Head of caudate nucleus (tissue), 42 donors: ENCODE results near the gene TMEM164.

Experiments
- DNase-seq, 42 donors: peaks; one replicate each; pipeline versions ENCODE4 v3.0.0 to v3.0.0-alpha.2; 2020 to 2021; ENCODE audit warnings: mixed read lengths in 7 of 42
- intact Hi-C: fragments of 100-400 bp; cut with DNase I; formaldehyde crosslinking; loops from one replicate; pipeline ENCODE4 v1.15.0; 2022

The TMEM164 gene

DNA sequence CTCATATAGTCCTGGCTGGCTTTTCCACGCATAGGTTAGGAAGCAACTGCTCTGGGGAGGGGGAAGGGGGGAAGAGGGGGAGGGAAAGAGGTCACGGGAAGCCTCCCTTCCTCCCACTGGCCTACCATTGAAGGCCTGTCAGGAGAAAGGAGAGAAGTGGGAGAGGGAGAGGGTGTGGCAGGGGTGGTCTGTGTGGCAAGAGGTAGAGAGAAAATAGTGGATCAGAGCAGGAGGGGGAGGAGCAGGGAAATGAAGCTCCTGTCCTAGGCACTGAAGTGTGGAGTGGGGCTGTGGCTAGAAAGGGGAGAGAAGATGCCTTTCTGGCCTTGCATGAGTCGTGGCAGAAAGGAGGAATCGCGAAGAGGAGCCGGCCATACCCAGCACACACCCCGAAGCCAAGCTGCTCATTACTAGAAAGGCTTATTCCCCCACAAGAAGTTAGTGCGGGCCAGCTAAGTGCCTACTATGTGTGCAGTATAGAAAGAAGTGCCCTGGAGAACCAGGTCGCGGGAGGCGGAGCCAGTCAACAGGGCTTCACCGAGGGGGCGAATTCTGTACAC lies 1.1 kb upstream of the TMEM164 start:
- no peak for DNase-seq
- intact Hi-C loops, result no loop called here

DNA sequence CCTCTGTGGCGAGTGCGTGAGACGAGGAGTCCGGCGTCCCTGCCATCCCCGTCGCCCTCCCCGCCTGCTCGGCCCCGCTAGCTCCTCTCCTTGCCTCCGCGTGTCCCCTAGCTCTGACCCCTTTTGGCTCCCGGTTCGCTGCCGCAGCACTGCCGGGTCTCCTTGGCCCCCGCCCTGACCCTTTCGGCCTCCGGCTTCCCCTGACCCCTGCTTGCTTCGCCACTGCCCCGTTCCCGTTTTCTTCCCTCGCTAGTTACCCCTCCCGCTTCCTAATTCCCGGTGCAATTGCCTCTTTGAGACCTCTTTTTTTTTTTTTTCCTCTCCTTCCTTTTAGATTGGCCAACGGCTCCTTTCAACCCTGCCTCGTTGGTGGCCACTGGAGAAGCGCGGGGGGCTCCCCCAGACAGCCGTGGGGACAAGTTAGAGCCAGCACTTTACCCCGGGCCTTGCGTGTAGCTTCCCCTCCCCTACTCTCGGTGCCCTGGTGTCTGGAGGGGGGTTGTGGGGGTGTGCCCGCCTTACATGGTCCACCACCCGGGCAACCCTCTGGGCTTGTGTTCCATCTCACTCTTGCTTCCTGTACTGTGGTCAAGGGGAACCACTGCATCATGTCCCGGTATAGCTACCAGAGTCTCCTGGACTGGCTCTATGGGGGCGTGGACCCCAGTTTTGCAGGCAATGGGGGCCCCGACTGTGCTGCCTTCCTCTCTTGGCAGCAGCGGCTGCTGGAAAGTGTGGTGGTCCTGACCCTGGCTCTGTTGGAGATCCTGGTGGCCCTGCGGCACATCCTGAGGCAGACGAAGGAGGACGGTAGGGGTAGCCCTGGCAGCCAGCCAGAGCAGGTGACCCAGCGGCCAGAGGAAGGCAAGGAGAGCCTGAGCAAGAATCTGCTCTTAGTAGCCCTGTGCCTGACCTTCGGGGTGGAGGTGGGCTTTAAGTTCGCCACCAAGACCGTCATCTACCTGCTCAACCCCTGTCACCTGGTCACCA lies 548 bp downstream of the TMEM164 start:
- intact Hi-C loops, result no loop called here
- peak in 10 of 42 donors; percentile 4 to 43 (median 14) for DNase-seq

- DNase-seq, result peak in 3 of 42 donors; percentile 23 to 42 (median 38)
- intact Hi-C loops, result no loop called here
These were observed 1.3 kb downstream of the TMEM164 start for GRCh38 chrX:110004215-110004614.

DNA sequence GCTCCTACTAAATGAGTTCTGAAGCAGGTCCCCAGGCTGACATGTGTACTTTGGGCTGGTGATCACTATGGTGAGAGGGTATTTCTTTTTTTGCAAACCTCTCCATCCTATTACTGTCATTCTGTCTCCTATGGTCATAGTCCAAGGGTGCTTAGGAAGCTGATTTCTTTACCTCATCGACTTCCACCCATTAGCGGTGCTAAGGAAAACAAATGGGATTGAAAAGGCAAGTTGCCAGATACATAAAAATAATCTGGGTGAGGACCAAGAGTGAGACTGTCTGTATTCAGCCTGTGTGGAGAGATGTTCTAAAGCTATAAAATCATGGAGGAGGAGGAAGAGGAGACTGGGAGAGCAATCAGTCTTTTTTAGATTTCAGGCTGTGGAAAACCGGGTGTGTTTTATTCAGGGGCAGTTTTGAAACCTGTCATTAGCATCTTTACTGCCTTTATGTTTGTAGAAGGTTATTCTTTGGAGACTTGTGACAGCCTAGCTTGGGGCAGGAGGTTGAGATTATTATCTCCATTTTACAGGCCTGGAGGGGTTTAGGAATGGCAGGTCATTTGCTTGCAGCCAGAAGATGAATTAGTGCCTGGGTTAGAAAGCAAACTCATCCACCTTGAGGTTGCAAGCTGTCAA lies 1.9 kb downstream of the TMEM164 start:
- intact Hi-C loops, result no loop called here
- DNase-seq, result no peak

GRCh38 chrX:110006161-110006560 lies 3.2 kb downstream of the TMEM164 start:
- DNase-seq, result no peak
- intact Hi-C loops, result no loop called here

GRCh38 chrX:110006821-110007375 lies 4.0 kb downstream of the TMEM164 start:
- no peak for DNase-seq
- intact Hi-C loops, result no loop called here

DNA sequence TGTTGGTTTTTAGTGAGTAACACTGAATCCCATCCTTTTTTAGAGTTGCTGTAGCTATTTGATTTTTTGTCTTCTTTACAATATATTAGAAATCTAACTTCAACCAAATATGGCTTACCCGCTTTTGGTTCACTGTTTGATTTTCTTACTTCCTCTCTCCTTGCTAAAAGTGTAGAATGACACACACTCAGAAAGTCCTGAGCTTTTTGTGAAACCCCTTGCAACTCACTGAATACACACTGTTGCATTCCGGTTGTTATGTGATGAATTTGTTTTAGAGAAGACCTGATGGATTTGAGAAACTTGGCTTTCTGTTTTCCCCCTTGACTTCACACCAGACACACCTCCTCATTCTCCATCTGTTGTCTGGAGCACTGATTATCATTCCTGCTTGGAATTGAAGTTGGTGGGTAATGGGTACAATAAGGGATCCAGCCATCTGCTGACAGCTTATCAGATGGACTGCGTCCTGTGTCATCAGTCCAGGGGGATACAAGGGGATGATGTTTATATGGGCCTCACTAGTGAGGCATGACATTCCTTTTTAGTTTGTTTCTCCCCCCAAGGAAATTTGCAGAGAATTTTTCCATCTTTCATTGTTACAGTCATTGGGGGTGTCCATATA lies 5.2 kb downstream of the TMEM164 start:
- no peak for DNase-seq
- intact Hi-C loops, result no loop called here

DNA sequence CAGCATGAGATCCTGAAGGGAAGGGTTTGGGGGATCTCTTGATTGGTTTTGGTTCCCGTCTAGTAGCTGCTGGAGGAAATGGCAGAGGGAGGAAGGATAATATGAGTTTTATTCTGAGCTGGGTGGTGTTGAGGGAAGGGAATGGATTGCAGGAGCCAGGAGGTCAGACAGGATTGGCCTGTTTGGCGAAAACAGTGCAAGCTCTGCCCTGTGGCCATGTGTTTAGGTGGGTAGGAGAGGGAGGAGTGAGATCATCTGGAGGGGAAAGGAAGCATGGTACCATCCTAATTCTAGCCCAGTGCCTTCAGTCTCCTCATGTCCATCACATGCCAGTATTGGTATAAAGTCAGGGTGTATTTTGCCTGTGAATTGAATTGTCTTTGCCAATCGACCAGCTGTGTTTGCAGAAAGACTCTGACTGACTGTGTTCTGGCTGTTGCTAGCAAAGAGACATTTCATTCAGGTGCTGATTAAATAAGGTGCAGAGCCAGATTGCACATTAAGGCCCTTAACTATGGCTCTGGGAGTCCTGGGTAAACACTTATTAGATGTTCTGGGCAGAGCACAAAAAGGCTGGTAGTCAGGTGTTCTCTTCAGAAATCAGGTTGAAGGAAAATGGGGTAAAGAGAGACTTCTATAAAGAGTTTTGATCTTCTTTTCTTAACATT lies 10.0 kb downstream of the TMEM164 start:
- intact Hi-C loops, result no loop called here
- DNase-seq, result no peak

DNA sequence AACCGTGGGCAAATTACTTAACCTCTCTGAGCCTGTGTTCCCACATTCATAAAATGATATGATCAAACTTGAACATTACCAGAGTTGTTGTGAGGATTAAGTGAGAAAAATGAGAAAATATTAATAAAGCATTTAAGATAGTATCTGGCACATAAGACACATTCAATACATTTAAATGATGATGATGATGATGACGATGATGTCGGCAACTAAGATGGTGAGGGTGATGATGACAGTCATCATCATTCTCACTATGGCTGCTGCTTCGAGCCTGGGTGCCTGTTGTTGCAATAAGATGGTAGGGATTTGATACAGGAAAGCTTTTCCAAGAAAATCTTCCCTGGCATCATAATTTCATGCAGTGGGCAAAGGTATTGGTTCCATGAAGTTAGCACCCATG lies 11.1 kb downstream of the TMEM164 start:
- intact Hi-C loops, result no loop called here
- no peak for DNase-seq

DNA sequence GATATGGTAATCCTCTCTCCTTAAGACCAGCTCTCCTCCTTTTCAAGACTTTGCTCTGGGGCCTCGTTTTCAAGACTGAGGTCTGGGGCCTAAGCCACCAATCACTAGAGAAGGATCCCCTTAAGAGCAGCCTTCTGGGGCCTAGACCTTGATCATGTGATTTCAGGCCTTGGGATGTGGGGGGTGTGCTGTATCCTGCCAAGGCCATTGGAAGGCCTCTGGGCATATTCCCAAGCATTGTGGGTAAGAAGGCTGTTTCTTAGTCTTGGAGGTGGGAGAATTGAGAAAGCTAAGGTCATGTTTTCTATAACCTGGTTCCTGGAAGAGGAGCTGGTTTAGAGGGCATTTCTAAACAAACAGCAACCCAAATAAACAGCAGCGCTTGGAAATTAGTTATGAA lies 12.1 kb downstream of the TMEM164 start:
- peak in 3 of 42 donors; percentile 3 to 42 (median 42) for DNase-seq
- intact Hi-C loops, result no loop called here

DNA sequence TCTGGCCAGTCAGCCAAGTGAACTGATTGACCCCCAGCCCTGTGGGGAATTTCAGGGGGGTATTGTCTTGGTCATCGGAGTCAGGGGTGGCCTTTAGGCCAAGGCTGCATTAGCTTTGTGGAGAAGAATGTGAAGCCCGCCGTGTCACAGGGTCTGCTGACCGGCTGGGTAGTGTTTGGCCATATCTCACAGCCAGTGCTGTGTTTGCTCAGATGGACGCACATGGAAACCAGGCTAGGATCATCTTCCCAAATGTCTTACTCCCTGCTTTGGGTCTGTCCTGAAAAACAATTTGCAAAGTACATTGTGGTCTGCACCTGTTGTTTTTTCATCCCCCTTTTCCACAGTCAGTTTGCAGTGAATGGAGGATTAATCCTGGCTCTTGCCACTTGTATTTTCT lies 13.0 kb downstream of the TMEM164 start:
- intact Hi-C loops, result no loop called here
- DNase-seq, result no peak

- DNase-seq, result no peak
- intact Hi-C loops, result no loop called here
These were observed 17.6 kb downstream of the TMEM164 start for GRCh38 chrX:110020536-110020935.

- no peak for DNase-seq
- intact Hi-C loops, result no loop called here
These were observed 18.5 kb downstream of the TMEM164 start for GRCh38 chrX:110021258-110022022.

DNA sequence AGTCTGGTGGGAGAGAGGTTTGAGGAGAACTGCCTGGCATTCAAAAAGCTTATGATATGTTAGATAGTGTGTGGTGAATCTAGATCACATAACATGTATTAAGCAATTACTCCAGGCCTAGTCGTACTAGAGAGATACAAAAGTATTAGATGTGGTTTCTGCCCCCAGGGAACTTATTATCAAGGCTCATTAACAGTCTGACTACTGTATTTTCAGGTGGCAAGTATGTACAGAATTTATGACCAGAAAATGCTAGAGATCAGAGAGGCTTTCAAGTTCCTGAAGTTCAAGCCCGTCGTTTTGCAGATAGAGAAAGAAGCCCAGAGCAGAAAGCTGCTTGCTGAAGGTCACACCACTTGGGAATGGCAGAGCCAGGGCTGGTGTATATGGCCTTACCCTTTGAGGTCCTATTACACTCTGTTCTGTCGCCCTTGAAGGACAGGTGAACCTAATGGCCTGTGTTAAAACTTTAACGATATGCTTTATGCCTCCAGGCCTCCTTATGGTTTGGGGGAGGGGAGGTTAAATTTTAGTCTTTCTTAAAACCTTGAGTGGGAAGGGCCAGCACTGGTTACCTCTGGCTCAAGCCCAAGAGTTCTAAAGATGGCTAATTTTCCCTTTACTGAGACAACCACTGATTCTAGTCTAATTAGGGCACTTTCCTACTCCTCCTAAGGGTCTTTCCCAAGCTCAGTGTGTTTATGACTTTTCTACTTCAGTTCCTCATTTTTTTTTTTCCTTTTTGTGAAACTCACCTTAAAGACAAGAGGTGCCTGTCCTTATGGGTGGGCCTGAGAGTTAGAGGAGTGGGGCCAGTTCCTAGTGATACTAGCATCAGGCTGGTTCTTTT lies 19.9 kb downstream of the TMEM164 start:
- DNase-seq, result no peak
- intact Hi-C loops, result no loop called here

- intact Hi-C loops, result no loop called here
These were observed 22.5 kb downstream of the TMEM164 start for GRCh38 chrX:110025395-110025794.

GRCh38 chrX:110026099-110026844 lies 23.4 kb downstream of the TMEM164 start:
- peak in 10 of 42 donors; percentile 7 to 54 (median 34) for DNase-seq
- intact Hi-C loops, result no loop called here

More at GRCh38 chrX:110025395-110025794, 22.5 kb downstream of the TMEM164 start:
- no peak for DNase-seq
